ENCODE results near the gene AK9.

Gene AK9

DNA sequence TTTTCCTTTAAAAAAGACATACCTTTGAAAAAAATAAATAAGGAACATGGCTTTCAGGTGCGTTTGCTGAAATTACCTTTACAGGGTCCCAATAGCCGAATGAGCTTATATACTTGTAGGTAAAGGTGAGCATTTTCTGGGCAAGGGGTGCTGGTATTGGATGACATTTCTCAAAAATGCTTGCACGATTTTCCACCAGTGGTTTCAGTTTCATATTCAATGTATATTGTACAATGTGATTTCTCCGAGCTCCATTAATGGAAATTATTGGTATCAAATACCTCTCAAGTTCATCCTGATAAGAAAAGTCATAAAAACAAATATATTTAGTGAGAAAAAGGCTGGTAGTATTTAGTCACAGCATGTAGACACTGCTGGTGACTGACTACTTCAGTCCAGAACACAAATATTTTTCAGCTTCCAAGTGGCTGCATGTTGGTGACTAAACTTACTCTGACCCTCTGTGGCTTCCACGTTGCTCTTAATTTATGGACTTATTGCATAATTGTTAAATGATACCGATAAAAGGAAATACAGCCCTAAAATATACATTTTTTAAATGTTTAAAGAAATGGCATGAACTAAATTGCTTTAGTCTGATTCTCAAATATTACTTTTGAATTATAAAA lies 175.1 kb downstream of the AK9 start:
- H3K79me2 ChIP-seq (ENCODE audit: insufficient read depth, low read length) = no peaks in the 10 kb centered on the region
- no peak for TF ChIP-seq EZH2phosphoT487 (IDR thresholded peaks at IDR 0.05; ENCODE audit: borderline replicate concordance)
- TF ChIP-seq, protein P1, sequence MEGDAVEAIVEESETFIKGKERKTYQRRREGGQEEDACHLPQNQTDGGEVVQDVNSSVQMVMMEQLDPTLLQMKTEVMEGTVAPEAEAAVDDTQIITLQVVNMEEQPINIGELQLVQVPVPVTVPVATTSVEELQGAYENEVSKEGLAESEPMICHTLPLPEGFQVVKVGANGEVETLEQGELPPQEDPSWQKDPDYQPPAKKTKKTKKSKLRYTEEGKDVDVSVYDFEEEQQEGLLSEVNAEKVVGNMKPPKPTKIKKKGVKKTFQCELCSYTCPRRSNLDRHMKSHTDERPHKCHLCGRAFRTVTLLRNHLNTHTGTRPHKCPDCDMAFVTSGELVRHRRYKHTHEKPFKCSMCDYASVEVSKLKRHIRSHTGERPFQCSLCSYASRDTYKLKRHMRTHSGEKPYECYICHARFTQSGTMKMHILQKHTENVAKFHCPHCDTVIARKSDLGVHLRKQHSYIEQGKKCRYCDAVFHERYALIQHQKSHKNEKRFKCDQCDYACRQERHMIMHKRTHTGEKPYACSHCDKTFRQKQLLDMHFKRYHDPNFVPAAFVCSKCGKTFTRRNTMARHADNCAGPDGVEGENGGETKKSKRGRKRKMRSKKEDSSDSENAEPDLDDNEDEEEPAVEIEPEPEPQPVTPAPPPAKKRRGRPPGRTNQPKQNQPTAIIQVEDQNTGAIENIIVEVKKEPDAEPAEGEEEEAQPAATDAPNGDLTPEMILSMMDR (conservative IDR thresholded peaks at IDR 0.05; ENCODE audit: low read length) = no peak
- no peaks in the 10 kb centered on the region for H3K36me3 ChIP-seq (ENCODE audit: insufficient read depth, low read length)
- H3F3A ChIP-seq (ENCODE audit: low read depth) = peaks cover 4% of the 10 kb centered on the region; the same call in 1 of the 2 replicates
- no peaks in the 10 kb centered on the region for H3K27me3 ChIP-seq (ENCODE audit: insufficient read depth, low read length, poor library complexity, severe bottlenecking)
- H3K9me2 ChIP-seq (replicated peaks; ENCODE audit: low read depth, low read length) = no peaks in the 10 kb centered on the region
- peak overlapping the region; percentile 60 for H3K9ac ChIP-seq (ENCODE audit: low read depth, low read length, poor library complexity, severe bottlenecking)
- peak overlapping the region; percentile 67 for H3K4me2 ChIP-seq (ENCODE audit: low read depth, low read length, poor library complexity, severe bottlenecking)
- H4K20me1 ChIP-seq (ENCODE audit: insufficient read depth, low read length, poor library complexity, severe bottlenecking) = no peaks in the 10 kb centered on the region
- H3K9me3 ChIP-seq (ENCODE audit: insufficient read depth, low read depth, low read length) = peaks cover under 1% of the 10 kb centered on the region; the same call in 1 of the 2 replicates
- H2AFZ ChIP-seq (ENCODE audit: low read length) = peak overlapping the region; percentile 3; the same call in 1 of the 2 replicates
- peak overlapping the region; percentile 47 for H3K4me3 ChIP-seq (ENCODE audit: low read length, poor library complexity, severe bottlenecking)
- peaks cover 46% of the 10 kb centered on the region for H3K4me1 ChIP-seq (ENCODE audit: insufficient read depth, low read length, poor library complexity, severe bottlenecking)

DNA sequence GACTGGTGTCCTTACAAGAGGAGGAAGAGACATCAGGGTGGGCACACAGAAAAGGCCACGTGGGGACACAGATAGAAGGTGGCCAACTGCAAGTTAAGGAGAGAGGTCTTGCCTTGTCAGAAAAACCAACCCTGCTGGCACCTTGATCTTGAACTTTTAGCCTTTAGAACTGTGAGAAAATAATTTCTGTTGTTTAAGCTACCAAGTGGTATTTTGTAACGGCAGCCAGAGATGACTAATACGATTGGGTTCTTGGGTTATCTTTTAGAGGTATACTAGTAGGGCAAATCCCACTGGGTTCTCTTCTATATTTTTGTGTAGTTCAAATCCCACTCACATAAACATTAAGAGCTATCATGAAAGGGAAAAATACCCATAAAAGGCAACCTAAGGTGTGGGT lies 176.1 kb downstream of the AK9 start:
- H3K9ac ChIP-seq (ENCODE audit: low read depth, low read length, poor library complexity, severe bottlenecking) = no peak overlapping the region
- H4K20me1 ChIP-seq (ENCODE audit: insufficient read depth, low read length, poor library complexity, severe bottlenecking) = no peaks in the 10 kb centered on the region
- no peaks in the 10 kb centered on the region for H3K9me2 ChIP-seq (replicated peaks; ENCODE audit: low read depth, low read length)
- peaks cover 2% of the 10 kb centered on the region; the same call in 1 of the 2 replicates for H3F3A ChIP-seq (ENCODE audit: low read depth)
- no peaks in the 10 kb centered on the region for H3K27me3 ChIP-seq (ENCODE audit: insufficient read depth, low read length, poor library complexity, severe bottlenecking)
- no peaks in the 10 kb centered on the region for H3K79me2 ChIP-seq (ENCODE audit: insufficient read depth, low read length)
- peak overlapping the region; percentile 18; the same call in 1 of the 2 replicates for H2AFZ ChIP-seq (ENCODE audit: low read length)
- no peak for TF ChIP-seq EZH2phosphoT487 (IDR thresholded peaks at IDR 0.05; ENCODE audit: borderline replicate concordance)
- TF ChIP-seq, protein P1 (conservative IDR thresholded peaks at IDR 0.05; ENCODE audit: low read length) = no peak
- no peak overlapping the region for H3K4me2 ChIP-seq (ENCODE audit: low read depth, low read length, poor library complexity, severe bottlenecking)
- peaks cover 9% of the 10 kb centered on the region; the same call in 1 of the 2 replicates for H3K9me3 ChIP-seq (ENCODE audit: insufficient read depth, low read depth, low read length)
- H3K4me1 ChIP-seq (ENCODE audit: insufficient read depth, low read length, poor library complexity, severe bottlenecking) = peaks cover 46% of the 10 kb centered on the region
- no peak overlapping the region for H3K4me3 ChIP-seq (ENCODE audit: low read length, poor library complexity, severe bottlenecking)
- no peaks in the 10 kb centered on the region for H3K36me3 ChIP-seq (ENCODE audit: insufficient read depth, low read length)

DNA sequence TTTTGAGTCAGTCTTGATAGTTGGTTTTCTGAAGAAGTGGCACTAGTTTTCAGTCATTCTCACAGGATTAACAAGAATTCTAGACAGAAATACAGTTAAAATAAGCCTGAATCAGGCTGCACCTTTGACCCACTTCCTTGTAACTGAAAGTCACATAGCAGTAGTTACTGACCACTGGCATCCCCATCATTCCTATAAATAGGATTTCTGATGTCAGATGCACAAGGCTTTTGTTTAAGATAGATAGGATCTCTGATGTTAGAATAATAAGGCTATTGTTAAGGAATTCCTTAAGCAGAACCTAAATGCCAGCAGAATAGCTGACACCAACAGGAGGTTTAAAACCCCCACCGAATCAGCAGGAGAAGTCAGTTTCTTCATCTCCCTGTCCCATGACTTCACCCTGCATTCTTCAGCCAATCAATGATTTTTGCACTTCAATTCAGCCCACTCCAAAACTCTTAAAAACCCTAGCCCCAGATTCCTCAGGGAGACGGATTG lies 177.4 kb downstream of the AK9 start:
- H3K9ac ChIP-seq (ENCODE audit: low read depth, low read length, poor library complexity, severe bottlenecking) = no peak overlapping the region
- peaks cover 9% of the 10 kb centered on the region; the same call in 1 of the 2 replicates for H3K9me3 ChIP-seq (ENCODE audit: insufficient read depth, low read depth, low read length)
- H3K4me3 ChIP-seq (ENCODE audit: low read length, poor library complexity, severe bottlenecking) = no peak overlapping the region
- TF ChIP-seq, protein P1 (conservative IDR thresholded peaks at IDR 0.05; ENCODE audit: low read length) = no peak
- TF ChIP-seq EZH2phosphoT487 (IDR thresholded peaks at IDR 0.05; ENCODE audit: borderline replicate concordance) = no peak
- H3K27me3 ChIP-seq (ENCODE audit: insufficient read depth, low read length, poor library complexity, severe bottlenecking) = no peaks in the 10 kb centered on the region
- no peak overlapping the region for H3K4me2 ChIP-seq (ENCODE audit: low read depth, low read length, poor library complexity, severe bottlenecking)
- no peaks in the 10 kb centered on the region for H3K79me2 ChIP-seq (ENCODE audit: insufficient read depth, low read length)
- no peak overlapping the region for H2AFZ ChIP-seq (ENCODE audit: low read length)
- H3K9me2 ChIP-seq (replicated peaks; ENCODE audit: low read depth, low read length) = no peaks in the 10 kb centered on the region
- H3F3A ChIP-seq (ENCODE audit: low read depth) = no peaks in the 10 kb centered on the region; the same call in 1 of the 2 replicates
- no peaks in the 10 kb centered on the region for H4K20me1 ChIP-seq (ENCODE audit: insufficient read depth, low read length, poor library complexity, severe bottlenecking)
- H3K4me1 ChIP-seq (ENCODE audit: insufficient read depth, low read length, poor library complexity, severe bottlenecking) = peaks cover 46% of the 10 kb centered on the region
- H3K36me3 ChIP-seq (ENCODE audit: insufficient read depth, low read length) = no peaks in the 10 kb centered on the region
